ENCODE measurements around the gene ZNF2. TPM values are rescaled to one million over a fixed set of nuclear protein-coding genes. Genes with fewer than 3 reads are reported as not detected.

ZNF2 gene
- total RNA-seq, 1 donor from 2014 or later, result 1.6 TPM

- ATAC-seq, result peak; percentile 97
These were observed 41.7 kb downstream of the ZNF2 start, which contains the start of gene ZNF892 for GRCh38 chr2:95207111-95207961. TSS of gene ZNF892 (plus strand) at chr2:95207521. CDS start at chr2:95207816, 295 bp downstream.

GRCh38 chr2:95208106-95208505 lies 42.5 kb downstream of the ZNF2 start:
- peak; percentile 17 for ATAC-seq

- ATAC-seq, result no peak
These were observed 49.5 kb downstream of the ZNF2 start for GRCh38 chr2:95215018-95215612.

GRCh38 chr2:95220449-95220848 lies 54.8 kb downstream of the ZNF2 start:
- no peak for ATAC-seq

- ATAC-seq, result no peak
These were observed 60.0 kb downstream of the ZNF2 start for GRCh38 chr2:95225658-95226057.

GRCh38 chr2:95231723-95232122 lies 66.1 kb downstream of the ZNF2 start:
- ATAC-seq, result peak; percentile 77

- ATAC-seq, result no peak
These were observed 66.6 kb downstream of the ZNF2 start for GRCh38 chr2:95232232-95232631.

Other genes with a start within 250 kb of the ZNF2 start
- gene MAL, start 140.1 kb upstream of the ZNF2 start, total RNA-seq, result 382 TPM
- 39.5 TPM for gene MRPS5, start 44.0 kb upstream of the ZNF2 start, total RNA-seq
- gene ZNF514, start 6.0 kb upstream of the ZNF2 start, total RNA-seq, result 7.4 TPM
- 1.3 TPM for gene ZNF892, start 41.7 kb downstream of the ZNF2 start, total RNA-seq
- 100 TPM for gene PROM2, start 108.6 kb downstream of the ZNF2 start, total RNA-seq
- 0.96 TPM for gene KCNIP3, start 131.5 kb downstream of the ZNF2 start, total RNA-seq
- 13.6 TPM for gene FAHD2A, start 236.9 kb downstream of the ZNF2 start, total RNA-seq